GM19467 (cell line): ENCODE data around the gene OCA2.
"Not testable (repeated sequence)": the region's sequence is repeated elsewhere in the genome, so short reads cannot be mapped to it uniquely, and the experiment has no call there.

Experiments used
- ATAC-seq: cut with Tn5 transposase; IDR thresholded peaks from one replicate; pipeline ENCODE4 v1.9.1; 2021; ENCODE audit warnings: mild to moderate bottlenecking, moderate library complexity; ENCODE audit not compliant: unreplicated experiment

OCA2 gene

DNA sequence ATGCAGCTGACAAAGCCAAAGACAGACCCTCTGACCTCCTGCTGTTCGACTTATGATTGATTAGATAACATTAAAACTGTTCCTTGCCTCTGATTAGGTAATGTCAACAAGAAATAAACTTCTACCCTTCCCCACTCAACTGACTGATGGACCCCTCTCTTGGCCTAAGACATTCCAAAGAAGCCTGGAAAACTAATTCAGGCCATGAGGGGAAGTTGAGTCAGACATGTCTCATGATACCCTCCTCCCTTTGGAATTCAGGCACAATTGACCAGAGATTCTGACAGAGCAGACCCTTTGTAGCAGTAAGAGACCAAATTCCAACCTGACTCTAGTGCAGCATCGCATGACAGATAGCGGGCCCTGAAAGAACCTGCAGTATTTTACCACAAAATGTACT is 354.5 kb downstream of the OCA2 start:
- ATAC-seq = no peak

DNA sequence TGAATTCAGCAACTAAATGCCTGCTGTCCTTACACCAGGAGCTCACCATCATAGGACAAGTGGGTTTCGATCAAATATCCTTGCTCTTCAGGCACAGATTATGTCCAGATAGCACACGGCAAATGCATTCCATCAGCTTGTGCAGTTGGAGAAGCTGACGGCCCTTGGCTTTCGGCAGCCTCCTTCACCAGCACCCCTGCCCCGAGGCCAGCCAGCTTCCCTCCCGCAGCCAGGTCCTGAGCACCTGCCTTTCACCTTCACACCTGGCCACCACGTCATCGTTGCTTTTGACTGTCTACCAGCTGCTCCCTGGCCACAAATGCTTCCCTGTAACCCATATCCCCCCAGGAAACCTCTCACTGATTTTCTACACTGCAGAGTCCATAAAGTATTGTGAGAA is 355.5 kb downstream of the OCA2 start:
- ATAC-seq = no peak

DNA sequence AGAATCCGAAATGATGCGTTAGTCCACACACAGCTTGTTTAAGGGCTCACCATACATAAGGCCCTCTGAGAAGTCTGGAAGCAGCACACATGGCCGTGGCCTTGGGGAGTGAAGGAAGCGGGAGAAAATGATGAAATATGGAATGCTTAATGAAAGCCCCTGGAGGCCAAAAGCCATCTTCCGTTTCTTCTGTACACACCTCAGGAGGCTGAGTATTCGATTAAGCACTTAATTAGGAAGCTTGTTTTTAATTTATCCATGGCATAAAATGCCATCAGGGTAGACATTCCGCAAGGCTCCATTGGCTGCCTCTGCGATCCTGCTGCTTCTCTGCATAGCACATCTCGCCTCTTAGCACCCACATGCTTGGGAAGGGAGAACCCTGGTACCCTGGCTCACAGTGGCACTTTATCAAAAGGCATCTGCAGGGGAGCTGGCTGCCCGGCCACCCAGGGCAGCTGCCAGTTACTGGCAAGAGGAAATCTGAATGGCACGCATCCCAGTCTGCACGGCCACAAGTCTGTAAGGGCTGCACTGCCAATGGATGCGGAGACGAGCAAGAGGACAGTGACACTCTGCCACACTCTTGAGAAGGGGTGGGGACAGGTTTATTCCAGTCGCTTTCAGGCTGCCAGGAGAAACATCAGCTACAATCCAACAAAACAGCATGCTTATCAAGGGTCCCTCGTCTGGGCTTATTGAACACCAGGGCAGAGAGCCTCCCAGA is 356.2 kb downstream of the OCA2 start:
- no peak for ATAC-seq

DNA sequence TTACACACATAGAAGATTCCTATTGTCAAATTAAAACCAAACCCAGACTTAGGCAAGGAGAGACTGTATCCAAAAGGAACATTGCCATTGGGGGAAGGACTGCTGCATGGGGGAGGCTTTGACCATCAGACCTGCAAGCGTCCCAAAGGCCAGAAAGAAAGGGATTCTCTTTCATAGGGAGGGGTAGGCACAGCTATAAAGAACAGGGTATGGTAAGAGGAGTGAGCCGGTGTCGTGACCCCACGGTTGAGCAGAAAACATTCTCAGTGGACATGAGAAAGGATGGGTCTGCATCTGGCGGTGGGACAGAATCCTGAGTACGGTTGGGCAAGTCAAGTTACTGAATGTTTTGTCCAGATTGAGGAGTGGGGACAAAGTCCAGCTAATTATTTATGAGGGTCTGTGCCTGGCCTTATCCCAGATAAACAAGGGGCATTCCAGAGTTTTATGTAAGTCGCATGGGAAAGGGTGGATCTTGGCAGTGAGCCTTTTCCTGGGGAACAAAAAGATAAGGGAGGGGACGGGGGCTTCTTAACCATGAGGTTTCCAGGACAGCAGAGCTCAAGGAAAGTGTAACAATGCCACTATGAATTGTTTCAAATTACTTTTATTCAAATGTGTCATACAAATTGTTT is 357.8 kb downstream of the OCA2 start:
- no peak for ATAC-seq

DNA sequence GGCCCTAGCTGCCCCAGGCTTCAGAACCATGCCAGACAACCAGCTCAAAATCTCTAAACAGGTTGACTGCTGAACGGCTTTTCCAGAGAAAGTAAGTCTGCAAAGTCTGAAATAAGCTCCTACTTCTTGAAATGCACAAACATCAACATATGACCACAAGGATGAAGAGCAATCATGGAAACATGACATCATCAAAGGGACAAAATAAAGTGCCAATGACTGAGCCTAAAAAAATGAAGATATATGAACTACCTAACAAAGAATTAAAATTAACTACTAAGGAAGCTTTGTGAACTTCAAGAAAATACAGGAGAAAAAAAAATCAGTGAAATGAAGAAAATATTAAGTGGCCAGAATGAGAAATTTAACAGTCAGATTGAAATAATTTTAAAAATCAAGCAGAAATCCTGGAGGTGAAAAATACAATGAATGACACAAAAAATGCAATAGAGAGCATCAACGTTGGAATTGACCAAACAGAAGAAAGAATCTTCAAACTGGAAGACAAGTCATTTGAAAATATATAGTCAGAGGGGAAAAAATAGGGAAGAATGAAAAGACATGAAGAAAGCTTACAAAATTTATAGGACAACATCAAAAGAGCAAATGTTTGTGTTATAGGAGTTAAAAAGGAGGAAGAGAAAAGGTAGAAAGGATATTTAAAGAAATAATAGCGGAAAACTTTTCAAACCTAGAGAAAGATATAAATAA is 364.2 kb downstream of the OCA2 start:
- ATAC-seq = no peak

DNA sequence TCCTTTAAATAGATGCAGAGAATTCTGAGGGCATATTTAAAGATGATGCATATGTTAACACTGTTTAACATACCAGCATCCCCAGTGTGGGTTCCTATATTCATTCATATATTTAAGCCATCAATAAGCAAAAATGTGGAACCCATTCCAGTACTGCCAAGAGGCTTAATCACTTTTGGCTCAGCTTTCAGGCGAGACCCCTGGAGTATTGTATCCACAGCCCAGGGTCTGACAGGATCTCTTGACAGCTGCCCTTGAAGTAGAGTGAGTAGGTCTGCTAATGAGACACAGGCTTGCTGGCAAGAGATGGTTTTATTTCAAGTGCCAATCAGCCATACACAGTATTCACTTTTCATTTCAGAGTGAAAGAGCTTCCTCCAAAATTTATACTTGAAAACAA is 367.3 kb downstream of the OCA2 start:
- no peak for ATAC-seq

DNA sequence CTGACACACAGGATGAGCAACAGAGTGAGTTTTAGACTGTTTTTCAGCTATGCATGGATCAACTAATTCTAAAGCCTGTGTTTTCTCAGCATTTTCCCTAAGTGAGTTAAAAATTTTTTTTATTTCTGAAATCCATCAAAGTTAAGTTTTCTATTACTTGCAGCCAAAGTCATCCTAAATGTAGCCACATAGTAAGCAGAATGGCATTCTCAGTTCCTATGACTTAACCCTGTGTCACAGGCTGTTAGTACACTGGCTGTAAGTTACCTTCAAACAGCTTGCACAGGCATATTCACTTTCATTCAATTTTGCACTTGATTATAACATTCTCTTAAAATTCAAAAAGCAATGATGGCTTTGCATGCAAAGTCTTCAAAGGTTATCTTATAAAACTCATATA is 368.2 kb downstream of the OCA2 start:
- no peak for ATAC-seq

DNA sequence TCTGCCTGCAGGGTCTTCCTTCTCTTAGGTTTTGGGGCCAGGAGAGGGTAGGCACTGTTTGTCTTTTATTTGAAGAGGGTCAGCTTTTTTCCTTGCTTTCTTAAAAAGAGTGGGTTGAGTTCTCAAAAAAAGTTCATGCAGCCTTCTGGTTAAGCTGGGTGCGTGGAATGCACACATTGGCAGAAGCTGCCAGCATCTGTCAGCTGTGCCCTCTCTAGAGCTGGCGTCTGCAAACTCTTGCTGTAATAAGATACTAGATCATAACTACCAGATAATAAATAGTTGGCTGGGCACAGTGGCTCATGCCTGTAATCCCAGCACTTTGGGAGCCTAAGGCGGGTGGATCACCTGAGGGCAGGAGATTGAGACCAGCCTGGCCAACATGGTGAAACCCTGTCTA is 373.4 kb downstream of the OCA2 start:
- no peak for ATAC-seq

DNA sequence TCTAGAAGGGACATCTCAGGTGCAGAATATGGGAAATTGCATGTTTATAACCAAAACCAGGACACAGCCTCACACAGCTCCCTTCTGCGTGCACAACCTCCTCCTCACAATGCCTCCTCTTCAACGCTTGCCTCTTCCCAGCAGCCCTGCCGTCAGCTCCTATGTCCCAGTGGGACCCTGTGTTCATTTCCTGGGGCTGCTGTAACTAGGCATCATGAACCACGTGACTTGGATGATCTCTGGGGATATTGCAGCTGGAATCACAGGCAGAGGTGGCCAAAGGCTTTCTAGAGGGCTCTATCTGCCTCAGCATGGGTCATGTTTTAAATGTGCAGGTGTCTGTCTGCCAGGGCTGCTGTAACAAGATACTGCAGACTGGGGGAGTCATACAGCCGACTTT is 375.3 kb downstream of the OCA2 start:
- ATAC-seq = no peak

DNA sequence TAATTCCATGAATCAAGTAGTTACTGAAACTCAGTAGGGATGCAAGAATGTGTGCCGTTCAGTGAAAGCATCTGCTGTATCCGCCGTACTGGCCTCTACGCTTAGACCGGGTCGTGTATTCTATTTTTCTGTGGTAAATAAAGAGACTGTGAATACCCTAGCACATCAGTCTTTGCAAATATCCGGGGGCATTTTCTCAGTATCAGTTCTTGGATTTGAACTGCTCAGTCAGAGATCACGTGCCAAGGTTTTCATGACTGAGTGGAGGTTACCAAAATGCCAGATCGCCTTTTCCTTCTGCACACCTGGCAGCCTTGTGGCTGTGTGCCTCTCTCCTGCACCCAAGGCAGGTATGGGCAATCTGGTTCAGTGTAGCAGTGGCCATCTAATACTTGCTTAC is 377.0 kb downstream of the OCA2 start:
- no peak for ATAC-seq

DNA sequence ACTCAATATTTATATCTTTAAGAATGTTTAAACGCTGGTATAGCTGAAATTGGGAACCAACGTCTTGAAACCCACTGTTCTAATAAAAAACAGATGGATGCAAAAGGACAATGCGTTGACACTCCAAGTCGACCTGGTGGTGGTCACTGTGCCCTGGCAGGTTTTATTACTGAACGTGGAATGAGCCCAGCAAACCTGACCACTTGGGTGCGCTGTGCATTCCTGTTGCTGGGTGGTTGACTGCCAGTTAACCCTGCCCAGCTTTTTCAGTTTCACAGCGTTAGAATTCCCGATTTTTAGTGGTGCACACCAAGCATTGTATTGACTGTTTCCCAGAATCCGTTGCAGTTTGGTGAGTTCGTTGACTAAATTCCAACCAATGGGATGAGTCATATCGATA is 384.4 kb downstream of the OCA2 start:
- no peak for ATAC-seq

DNA sequence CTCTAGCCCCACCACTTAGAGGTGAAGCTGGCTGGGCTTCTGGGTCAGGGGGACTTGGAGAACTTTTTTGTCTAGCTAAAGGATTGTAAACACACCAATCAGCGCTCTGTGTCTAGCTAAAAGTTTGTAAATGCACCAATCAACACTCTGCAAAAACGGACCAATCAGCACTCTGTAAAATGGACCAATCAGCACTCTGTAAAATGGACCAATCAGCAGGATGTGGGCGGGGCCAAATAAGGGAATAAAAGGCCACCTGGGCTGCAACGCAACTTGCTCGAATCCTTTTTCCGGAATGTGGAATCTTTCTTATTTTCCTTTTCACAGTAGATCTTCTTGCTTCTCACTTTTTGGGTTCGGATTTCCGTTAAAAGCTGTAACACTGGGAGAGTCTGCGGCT is 385.3 kb downstream of the OCA2 start:
- not testable (repeated sequence) for ATAC-seq

DNA sequence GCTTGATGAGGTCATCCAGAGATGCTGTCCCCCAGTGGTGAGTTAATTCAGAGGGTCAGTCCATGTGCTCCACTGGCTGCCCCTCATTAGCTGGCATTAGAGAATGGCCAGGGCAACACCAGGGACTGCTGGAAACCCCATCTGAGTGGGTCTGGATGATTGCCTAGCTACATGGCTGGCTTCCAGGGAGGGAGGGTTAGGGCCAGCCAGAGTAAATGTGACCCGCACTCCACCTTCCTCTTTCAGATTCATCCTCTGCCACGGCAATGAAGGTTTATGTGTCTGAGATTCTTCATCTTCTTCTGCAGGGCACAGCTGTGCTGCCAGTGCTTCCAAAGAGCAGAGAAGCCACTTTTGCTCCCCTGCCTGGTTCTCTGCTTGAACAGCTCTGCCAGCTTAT is 391.9 kb downstream of the OCA2 start:
- no peak for ATAC-seq

DNA sequence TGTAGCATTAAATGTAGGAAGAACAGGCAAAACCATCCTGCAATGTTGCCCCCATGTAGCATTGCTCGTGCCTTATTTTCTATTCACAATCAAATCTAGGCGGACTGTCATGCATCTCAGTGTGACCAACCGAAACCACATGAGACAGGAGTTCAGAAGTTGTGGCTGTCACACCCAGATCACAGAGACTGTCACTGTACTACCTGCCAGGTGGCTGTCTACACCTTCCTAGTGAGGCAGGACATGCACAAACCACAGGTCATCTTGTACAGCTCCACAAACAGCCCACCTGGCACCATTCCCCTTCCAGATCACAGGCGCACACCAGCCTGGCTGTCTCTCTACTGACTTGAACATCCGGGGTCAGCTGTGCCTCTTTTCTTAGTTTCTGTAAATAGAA is 392.8 kb downstream of the OCA2 start:
- no peak for ATAC-seq

DNA sequence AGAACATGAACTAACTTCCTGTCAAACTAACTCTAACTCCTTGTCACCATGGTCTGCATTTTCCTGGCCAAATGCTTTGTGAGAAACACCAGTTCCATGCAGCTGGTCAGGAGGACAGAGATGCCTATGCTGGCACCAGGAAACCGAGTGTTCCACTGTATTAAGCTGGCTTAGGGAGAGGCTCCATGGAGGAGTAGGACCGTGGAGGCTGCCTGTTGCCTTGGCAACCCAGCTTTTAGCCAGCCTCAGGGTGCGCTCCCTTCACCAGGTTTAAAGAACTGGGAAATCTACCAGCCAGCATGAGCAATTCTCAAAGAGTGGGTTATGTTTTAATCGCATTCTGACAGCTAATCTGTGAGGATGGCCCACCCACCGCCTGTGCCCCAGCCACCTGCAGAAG is 394.1 kb downstream of the OCA2 start:
- ATAC-seq = no peak
